Measurements from ENCODE around the gene C19orf53. TPM values are rescaled to one million over a fixed set of nuclear protein-coding genes. Genes with fewer than 3 reads are reported as not detected.

C19orf53 gene
- total and polyA plus RNA-seq, 2 donors (not counting 1 experiment from before 2014, with no cell fraction given), result 58.8 to 146 TPM

DNA sequence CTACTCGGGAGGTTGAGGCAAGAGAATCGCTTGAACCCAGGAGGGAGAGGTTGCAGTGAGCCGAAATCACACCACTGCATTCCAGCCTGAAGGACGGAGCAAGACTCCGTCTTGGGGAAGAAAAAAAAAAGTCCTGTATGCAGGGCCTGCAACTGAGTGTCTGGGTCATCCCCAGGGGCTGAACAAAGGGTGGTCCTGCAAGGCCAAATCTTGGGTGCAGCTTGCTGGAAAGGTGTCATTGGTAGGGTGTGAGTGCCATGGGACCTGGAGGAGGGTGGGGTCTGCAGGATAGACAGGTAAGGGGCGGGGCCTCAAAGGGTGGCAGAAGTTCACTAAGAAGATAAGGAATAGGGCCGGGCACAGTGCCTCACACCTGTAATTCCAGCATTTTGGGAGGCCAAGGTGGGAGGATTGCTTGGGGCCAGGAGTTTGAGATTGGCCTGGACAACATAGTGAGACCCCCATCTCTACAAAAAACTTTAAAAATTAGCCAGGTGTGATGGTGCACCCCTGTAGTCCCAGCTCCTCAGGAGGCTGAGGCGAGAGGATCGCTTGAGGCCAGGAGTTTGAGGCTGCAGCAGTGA lies 52.5 kb downstream of the C19orf53 start:
- Histone ChIP-seq H3K9me3 (ENCODE audit: control insufficient read depth, insufficient read depth, low read depth, low read length) (no peaks in the 10 kb centered on the region), H3K9ac (ENCODE audit: insufficient read depth, low read length) (no peak overlapping the region), H4K20me1 (ENCODE audit: control insufficient read depth, extremely low read depth, insufficient read depth, low read length) (no peaks in the 10 kb centered on the region), H3K27ac (ENCODE audit: insufficient read depth, low read length) (no peak overlapping the region), H3K4me1 (ENCODE audit: control insufficient read depth, extremely low read depth, insufficient read depth, low read length) (no peaks in the 10 kb centered on the region), H3K4me3 (replicated peaks in 1 of 4; ENCODE audit: control extremely low read depth in 1 of 4, insufficient read depth in 1 of 4, low read depth in 3 of 4, low read length in 4 of 4) (no peak overlapping the region), H3K79me2 (ENCODE audit: control insufficient read depth, insufficient read depth, low read length) (no peaks in the 10 kb centered on the region), H3K4me2 (ENCODE audit: extremely low read depth, insufficient read depth, low read length) (no peak overlapping the region), H3K27me3 (ENCODE audit: control insufficient read depth, insufficient read depth, low read length) (no peaks in the 10 kb centered on the region), H3K36me3 (ENCODE audit: control insufficient read depth, insufficient read depth, low read length) (peaks cover 11% of the 10 kb centered on the region), H2AFZ (ENCODE audit: low read length) (no peak overlapping the region)
- TF ChIP-seq, protein P1, sequence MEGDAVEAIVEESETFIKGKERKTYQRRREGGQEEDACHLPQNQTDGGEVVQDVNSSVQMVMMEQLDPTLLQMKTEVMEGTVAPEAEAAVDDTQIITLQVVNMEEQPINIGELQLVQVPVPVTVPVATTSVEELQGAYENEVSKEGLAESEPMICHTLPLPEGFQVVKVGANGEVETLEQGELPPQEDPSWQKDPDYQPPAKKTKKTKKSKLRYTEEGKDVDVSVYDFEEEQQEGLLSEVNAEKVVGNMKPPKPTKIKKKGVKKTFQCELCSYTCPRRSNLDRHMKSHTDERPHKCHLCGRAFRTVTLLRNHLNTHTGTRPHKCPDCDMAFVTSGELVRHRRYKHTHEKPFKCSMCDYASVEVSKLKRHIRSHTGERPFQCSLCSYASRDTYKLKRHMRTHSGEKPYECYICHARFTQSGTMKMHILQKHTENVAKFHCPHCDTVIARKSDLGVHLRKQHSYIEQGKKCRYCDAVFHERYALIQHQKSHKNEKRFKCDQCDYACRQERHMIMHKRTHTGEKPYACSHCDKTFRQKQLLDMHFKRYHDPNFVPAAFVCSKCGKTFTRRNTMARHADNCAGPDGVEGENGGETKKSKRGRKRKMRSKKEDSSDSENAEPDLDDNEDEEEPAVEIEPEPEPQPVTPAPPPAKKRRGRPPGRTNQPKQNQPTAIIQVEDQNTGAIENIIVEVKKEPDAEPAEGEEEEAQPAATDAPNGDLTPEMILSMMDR (conservative IDR thresholded peaks at IDR 0.05 in 1 of 2, IDR thresholded peaks at IDR 0.05 in 1 of 2; ENCODE audit: low read depth in 1 of 2, low read length in 2 of 2), result no peak
- TF ChIP-seq EZH2 (IDR thresholded peaks at IDR 0.05; ENCODE audit: low read length, missing control alignments), result no peak
- DNase-seq (ENCODE audit: low read depth in 2 of 2), result no peak

DNA sequence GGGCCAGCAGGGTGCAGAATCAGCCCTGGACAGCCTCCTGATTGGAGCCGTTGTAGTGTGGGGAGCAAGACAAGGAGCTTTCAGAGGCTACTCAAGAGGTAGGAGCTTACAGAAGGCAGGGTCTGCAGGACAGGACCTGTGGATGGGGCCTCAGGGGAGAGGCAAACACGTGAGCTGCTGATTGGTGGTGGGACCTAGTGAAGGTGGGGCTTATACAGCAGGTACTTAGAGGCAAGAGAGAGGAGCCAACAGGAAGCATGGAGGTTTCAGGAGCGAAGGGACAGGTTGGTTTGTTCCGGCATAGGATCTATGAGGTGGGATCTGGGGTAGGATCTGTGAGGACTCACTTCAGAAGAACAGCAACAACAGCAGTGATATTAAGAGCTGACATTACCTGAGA lies 53.4 kb downstream of the C19orf53 start:
- DNase-seq (ENCODE audit: low read depth in 2 of 2), result no peak
- H3K4me1 ChIP-seq (ENCODE audit: control insufficient read depth, extremely low read depth, insufficient read depth, low read length), result no peaks in the 10 kb centered on the region
- no peak overlapping the region for H2AFZ ChIP-seq (ENCODE audit: low read length)
- H3K79me2 ChIP-seq (ENCODE audit: control insufficient read depth, insufficient read depth, low read length), result no peaks in the 10 kb centered on the region
- H3K4me2 ChIP-seq (ENCODE audit: extremely low read depth, insufficient read depth, low read length), result no peak overlapping the region
- H3K4me3 ChIP-seq (replicated peaks in 1 of 4; ENCODE audit: control extremely low read depth in 1 of 4, insufficient read depth in 1 of 4, low read depth in 3 of 4, low read length in 4 of 4), result no peak overlapping the region
- no peak overlapping the region for H3K9ac ChIP-seq (ENCODE audit: insufficient read depth, low read length)
- TF ChIP-seq EZH2 (IDR thresholded peaks at IDR 0.05; ENCODE audit: low read length, missing control alignments), result no peak
- TF ChIP-seq, protein P1 (conservative IDR thresholded peaks at IDR 0.05 in 1 of 2, IDR thresholded peaks at IDR 0.05 in 1 of 2; ENCODE audit: low read depth in 1 of 2, low read length in 2 of 2), result no peak
- no peaks in the 10 kb centered on the region for H4K20me1 ChIP-seq (ENCODE audit: control insufficient read depth, extremely low read depth, insufficient read depth, low read length)
- H3K27me3 ChIP-seq (ENCODE audit: control insufficient read depth, insufficient read depth, low read length), result no peaks in the 10 kb centered on the region
- no peak overlapping the region for H3K27ac ChIP-seq (ENCODE audit: insufficient read depth, low read length)
- peaks cover 11% of the 10 kb centered on the region for H3K36me3 ChIP-seq (ENCODE audit: control insufficient read depth, insufficient read depth, low read length)
- no peaks in the 10 kb centered on the region for H3K9me3 ChIP-seq (ENCODE audit: control insufficient read depth, insufficient read depth, low read depth, low read length)

Other genes starting within 250 kb of the C19orf53 start
- 17.7 and 20.3 TPM in 2 replicates for gene MRI1, start 9.9 kb upstream of the C19orf53 start, total RNA-seq
- 5.2 and 17.1 TPM in 2 replicates for gene MRI1, start 9.9 kb upstream of the C19orf53 start, polyA plus RNA-seq
- gene ZSWIM4, start 21.0 kb downstream of the C19orf53 start, total RNA-seq, result 5.6 and 6.7 TPM in 2 replicates
- gene ZSWIM4, start 21.0 kb downstream of the C19orf53 start, polyA plus RNA-seq, result 1.6 and 2.0 TPM in 2 replicates
- not detected in 2 replicates for gene NANOS3, start 102.7 kb downstream of the C19orf53 start, total RNA-seq
- not detected in 2 replicates for gene NANOS3, start 102.7 kb downstream of the C19orf53 start, polyA plus RNA-seq
- 0.51 and 0.83 TPM in 2 replicates for gene BRME1, start 131.7 kb downstream of the C19orf53 start, total RNA-seq
- 0.23 and 0.29 TPM in 2 replicates for gene BRME1, start 131.7 kb downstream of the C19orf53 start, polyA plus RNA-seq
- gene CC2D1A, start 131.7 kb downstream of the C19orf53 start, total RNA-seq, result 5.1 and 10.6 TPM in 2 replicates
- gene CC2D1A, start 131.7 kb downstream of the C19orf53 start, polyA plus RNA-seq, result 7.0 and 9.3 TPM in 2 replicates
- 1.0 and 2.1 TPM in 2 replicates for gene PODNL1, start 164.0 kb downstream of the C19orf53 start, total RNA-seq
- 3.5 and 6.9 TPM in 2 replicates for gene PODNL1, start 164.0 kb downstream of the C19orf53 start, polyA plus RNA-seq
- gene DCAF15, start 178.1 kb downstream of the C19orf53 start, total RNA-seq, result 5.1 and 6.3 TPM in 2 replicates
- gene DCAF15, start 178.1 kb downstream of the C19orf53 start, polyA plus RNA-seq, result 9.5 and 14.3 TPM in 2 replicates
- gene RFX1, start 231.9 kb downstream of the C19orf53 start, total RNA-seq, result 1.0 and 2.6 TPM in 2 replicates
- gene RFX1, start 231.9 kb downstream of the C19orf53 start, polyA plus RNA-seq, result 0.44 and 2.4 TPM in 2 replicates

All from fibroblast of lung (primary cell).